GM23338 (cell line): ENCODE measurements around the gene POU3F1. TPM values are rescaled to one million over a fixed set of nuclear protein-coding genes. Genes with fewer than 3 reads are reported as not detected.

Experiments used
- ATAC-seq: fragments of 200-7000 bp; cut with Tn5 transposase; 3 replicates; pipeline ENCODE4 v1.9.1; 2020
- DNase-seq: peaks from one replicate; pipeline ENCODE4 v3.0.0-alpha.2; 2015; ENCODE audit warnings: low spot score
- H2AFZ ChIP-seq: fragments of 200-600 bp; sonication (generic); 2 replicates; pipeline ENCODE4 v1.8.0; 2016; ENCODE audit warnings: antibody characterized with exemption, mild to moderate bottlenecking, moderate library complexity
- H3F3A ChIP-seq: fragments of 200-600 bp; sonication (generic); replicated peaks from 2 replicates; pipeline ENCODE4 v1.8.0; 2017; ENCODE audit warnings: antibody characterized with exemption, mixed run types, low read depth
- H3K27ac ChIP-seq: fragments of 200-600 bp; sonication (generic); 2 replicates; pipeline ENCODE4 v1.6.1; 2016; ENCODE audit warnings: low read depth
- H3K27me3 ChIP-seq: fragments of 200-600 bp; sonication (generic); 2 replicates; pipeline ENCODE4 v1.8.0; 2016; ENCODE audit warnings: mild to moderate bottlenecking, mixed run types, moderate library complexity; ENCODE audit not compliant: insufficient read depth
- H3K36me3 ChIP-seq: fragments of 200-600 bp; sonication (generic); 2 replicates; pipeline ENCODE4 v1.8.0; 2016; ENCODE audit warnings: mild to moderate bottlenecking; ENCODE audit not compliant: insufficient read depth
- H3K4me1 ChIP-seq: fragments of 200-600 bp; sonication (generic); 2 replicates; pipeline ENCODE4 v1.8.0; 2016; ENCODE audit warnings: mild to moderate bottlenecking, moderate library complexity; ENCODE audit not compliant: insufficient read depth
- H3K4me2 ChIP-seq: fragments of 200-600 bp; sonication (generic); 2 replicates; pipeline ENCODE4 v1.7.1; 2017; ENCODE audit warnings: mixed run types
- H3K4me3 ChIP-seq: fragments of 200-600 bp; sonication (generic); 2 replicates; pipeline ENCODE4 v1.6.1; 2016; ENCODE audit warnings: mixed run types
- H3K79me2 ChIP-seq: fragments of 200-600 bp; sonication (generic); replicated peaks from 2 replicates; pipeline ENCODE4 v1.8.0; 2017; ENCODE audit warnings: mild to moderate bottlenecking; ENCODE audit not compliant: insufficient read depth
- H3K9me2 ChIP-seq: fragments of 200-600 bp; sonication (generic); 2 replicates; pipeline ENCODE4 v1.8.0; 2017; ENCODE audit not compliant: insufficient read depth
- H4K20me1 ChIP-seq: fragments of 200-600 bp; sonication (generic); replicated peaks from 2 replicates; pipeline ENCODE4 v1.8.0; 2017; ENCODE audit warnings: mild to moderate bottlenecking; ENCODE audit not compliant: insufficient read depth
- H3K27ac Mint-ChIP-seq: 2 replicates; pipeline ENCODE4 v1.8.0; 2020; ENCODE audit warnings: inconsistent platforms, mild to moderate bottlenecking, moderate library complexity, mixed read lengths
- H3K27me3 Mint-ChIP-seq: 3 replicates; pipeline ENCODE4 v1.8.0; 2022; ENCODE audit warnings: low read depth, mild to moderate bottlenecking, moderate library complexity, mixed read lengths, inconsistent platforms; ENCODE audit not compliant: insufficient read depth, poor library complexity
- H3K36me3 Mint-ChIP-seq: 3 replicates; pipeline ENCODE4 v1.8.0; 2021; ENCODE audit warnings: low read depth, mild to moderate bottlenecking, inconsistent platforms, moderate library complexity, mixed read lengths
- H3K4me1 Mint-ChIP-seq: 3 replicates; pipeline ENCODE4 v1.8.0; 2020; ENCODE audit warnings: mild to moderate bottlenecking, inconsistent platforms, mixed read lengths
- H3K4me3 Mint-ChIP-seq: 3 replicates; pipeline ENCODE4 v1.8.0; 2021; ENCODE audit warnings: moderate library complexity, mild to moderate bottlenecking, inconsistent platforms, mixed read lengths
- H3K9me3 Mint-ChIP-seq: 3 replicates; pipeline ENCODE4 v1.8.0; 2020; ENCODE audit warnings: moderate library complexity, mild to moderate bottlenecking, inconsistent platforms, mixed read lengths
- CREB1 ChIP-seq: fragments of 250-450 bp; sonication (Bioruptor Pico); IDR thresholded peaks from 2 replicates; pipeline ENCODE4 v1.5.0; 2020; ENCODE audit warnings: low read depth, mild to moderate bottlenecking, moderate library complexity
- EZH2 ChIP-seq: fragments of 200-600 bp; sonication (generic); IDR thresholded peaks from one replicate; pipeline ENCODE4 v1.8.0; 2017; ENCODE audit warnings: antibody characterized with exemption, mild to moderate bottlenecking, low read depth; ENCODE audit not compliant: unreplicated experiment
- EZH2phosphoT487 ChIP-seq: fragments of 200-600 bp; sonication (generic); IDR thresholded peaks from one replicate; pipeline ENCODE4 v1.8.1; 2018; ENCODE audit warnings: antibody characterized with exemption; ENCODE audit not compliant: unreplicated experiment
- JUNB ChIP-seq: IDR thresholded peaks from one replicate; pipeline ENCODE4 v1.6.1; 2016; ENCODE audit warnings: antibody characterized with exemption; ENCODE audit not compliant: unreplicated experiment
- NANOG ChIP-seq: IDR thresholded peaks from 2 replicates; pipeline ENCODE4 v1.6.1; 2016; ENCODE audit warnings: antibody characterized with exemption, borderline replicate concordance
- POLR2AphosphoS5 ChIP-seq: IDR thresholded peaks from 2 replicates; pipeline ENCODE4 v1.6.1; 2016; ENCODE audit warnings: antibody characterized with exemption, low read depth
- REST ChIP-seq: IDR thresholded peaks from one replicate; pipeline ENCODE4 v1.6.1; 2018; ENCODE audit warnings: antibody characterized with exemption; ENCODE audit not compliant: unreplicated experiment
- STAT1 ChIP-seq: IDR thresholded peaks from one replicate; pipeline ENCODE4 v1.6.1; 2016; ENCODE audit warnings: antibody characterized with exemption; ENCODE audit not compliant: unreplicated experiment
- ZNF114 ChIP-seq: fragments of 250-450 bp; sonication (Bioruptor Pico); IDR thresholded peaks from 2 replicates; pipeline ENCODE4 v1.5.0; 2020; ENCODE audit warnings: mild to moderate bottlenecking, moderate library complexity
- ZNF331 ChIP-seq: fragments of 250-450 bp; sonication (Bioruptor Pico); IDR thresholded peaks from 2 replicates; pipeline ENCODE4 v1.5.0; 2020; ENCODE audit warnings: low read depth, mild to moderate bottlenecking, moderate library complexity
- polyA plus RNA-seq: library from polyadenylated mRNA; unstranded; fragments of >200 nt; fragmentation: Nextera tagmentation; extraction: Ambion mirVana; gene quantifications from 2 replicates; pipeline ENCODE4 v1.2.1, GENCODE V29; 2016
- total RNA-seq: library from RNA; depleted of rRNA; stranded (reverse); fragments of >200 nt; shearing (Covaris generic); gene quantifications from 2 replicates; pipeline ENCODE4 v1.2.3, GENCODE V29; 2014
- TF ChIP-seq, protein P1 (sequence below), 2 experiments: fragments of 200-600 bp in 1 of 2; sonication (generic) in 1 of 2; conservative IDR thresholded peaks; 2 replicates each; pipeline versions ENCODE4 v1.5.1 to v1.6.1; 2016 to 2017; ENCODE audit warnings: antibody characterized with exemption in 2 of 2, low read depth in 2 of 2, mild to moderate bottlenecking in 2 of 2, moderate library complexity in 1 of 2
- TF ChIP-seq, protein P2 (sequence below): fragments of 250-450 bp; sonication (Bioruptor Pico); IDR thresholded peaks from 2 replicates; pipeline ENCODE4 v1.5.0; 2020; ENCODE audit warnings: mild to moderate bottlenecking, moderate library complexity
- TF ChIP-seq, protein P3 (sequence below): IDR thresholded peaks from 2 replicates; pipeline ENCODE4 v1.6.1; 2016; ENCODE audit warnings: antibody characterized with exemption

POU3F1 gene
- total and polyA plus RNA-seq, 2 experiments from 2014 or later: 3.6 to 11.5 TPM

DNA sequence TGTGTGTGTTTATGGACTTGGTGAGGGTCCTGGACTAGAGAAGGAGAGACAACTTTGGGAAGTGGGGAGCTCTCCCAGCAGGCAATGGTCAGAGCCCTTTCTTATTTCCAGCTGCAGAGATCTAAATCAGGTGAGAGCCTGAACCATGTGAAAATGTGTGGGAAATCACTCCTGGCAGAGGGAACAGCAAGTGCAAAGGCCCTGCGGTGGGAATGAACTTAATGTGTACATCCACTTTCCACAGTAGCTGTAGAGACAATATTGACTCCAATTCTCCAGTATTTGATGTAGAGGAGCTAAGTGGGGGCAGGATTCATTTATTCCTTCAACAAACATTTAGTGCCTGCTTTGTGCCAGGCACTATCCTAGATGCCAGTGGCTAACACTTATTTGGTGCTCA lies 14.7 kb upstream of the POU3F1 start (continued):
- no peak for TF ChIP-seq REST
- TF ChIP-seq NANOG: no peak
- TF ChIP-seq, protein P1, sequence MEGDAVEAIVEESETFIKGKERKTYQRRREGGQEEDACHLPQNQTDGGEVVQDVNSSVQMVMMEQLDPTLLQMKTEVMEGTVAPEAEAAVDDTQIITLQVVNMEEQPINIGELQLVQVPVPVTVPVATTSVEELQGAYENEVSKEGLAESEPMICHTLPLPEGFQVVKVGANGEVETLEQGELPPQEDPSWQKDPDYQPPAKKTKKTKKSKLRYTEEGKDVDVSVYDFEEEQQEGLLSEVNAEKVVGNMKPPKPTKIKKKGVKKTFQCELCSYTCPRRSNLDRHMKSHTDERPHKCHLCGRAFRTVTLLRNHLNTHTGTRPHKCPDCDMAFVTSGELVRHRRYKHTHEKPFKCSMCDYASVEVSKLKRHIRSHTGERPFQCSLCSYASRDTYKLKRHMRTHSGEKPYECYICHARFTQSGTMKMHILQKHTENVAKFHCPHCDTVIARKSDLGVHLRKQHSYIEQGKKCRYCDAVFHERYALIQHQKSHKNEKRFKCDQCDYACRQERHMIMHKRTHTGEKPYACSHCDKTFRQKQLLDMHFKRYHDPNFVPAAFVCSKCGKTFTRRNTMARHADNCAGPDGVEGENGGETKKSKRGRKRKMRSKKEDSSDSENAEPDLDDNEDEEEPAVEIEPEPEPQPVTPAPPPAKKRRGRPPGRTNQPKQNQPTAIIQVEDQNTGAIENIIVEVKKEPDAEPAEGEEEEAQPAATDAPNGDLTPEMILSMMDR (conservative IDR thresholded peaks at IDR 0.05; ENCODE audit: low read depth in 2 of 2): no peak
- TF ChIP-seq ZNF114: no peak
- no peak for TF ChIP-seq ZNF331 (CRISPR knock-in tag)
- no peak for TF ChIP-seq EZH2phosphoT487
- TF ChIP-seq STAT1: no peak
- no peak for TF ChIP-seq POLR2AphosphoS5
- TF ChIP-seq CREB1 (CRISPR knock-in tag): no peak

DNA sequence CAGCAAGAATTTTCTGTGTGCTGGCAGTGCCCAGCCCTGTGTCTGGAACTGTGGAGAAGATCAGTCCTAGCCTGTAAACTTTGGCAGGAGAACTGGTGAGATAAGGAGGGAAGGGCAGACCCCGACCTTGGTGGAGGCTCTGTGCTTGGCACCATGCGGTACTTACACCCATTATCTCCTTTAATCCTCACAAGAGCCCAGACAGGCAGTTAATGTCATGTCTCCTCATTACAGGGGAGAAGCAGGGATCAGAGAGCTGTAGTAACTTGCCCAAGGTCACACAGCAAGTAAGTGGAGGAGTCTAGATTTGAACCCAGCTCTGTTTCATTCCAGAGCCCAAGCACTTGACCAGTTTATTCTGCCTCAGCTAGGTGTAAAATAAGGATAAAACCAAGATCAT lies 13.9 kb upstream of the POU3F1 start:
- Mint-ChIP-seq H3K4me1 (peaks cover 37% of the 10 kb centered on the region), H3K27ac (no peak overlapping the region), H3K27me3 (peaks cover 13% of the 10 kb centered on the region), H3K4me3 (no peak overlapping the region), H3K9me3 (peaks cover 4% of the 10 kb centered on the region; the same call in 1 of the 3 replicates), H3K36me3 (peaks cover 4% of the 10 kb centered on the region; the same call in 1 of the 3 replicates)
- Histone ChIP-seq H3K4me2 (no peak overlapping the region), H3K79me2 (no peaks in the 10 kb centered on the region), H3K4me3 (no peak overlapping the region), H3K27me3 (no peaks in the 10 kb centered on the region), H3K36me3 (no peaks in the 10 kb centered on the region), H2AFZ (no peak overlapping the region), H4K20me1 (no peaks in the 10 kb centered on the region), H3K4me1 (peaks cover 10% of the 10 kb centered on the region; the same call in 1 of the 2 replicates), H3K9me2 (no peaks in the 10 kb centered on the region), H3K27ac (no peak overlapping the region), H3F3A (no peaks in the 10 kb centered on the region)
- ATAC-seq (no peak), DNase-seq (no peak)
- no peak for TF ChIP-seq ZNF114
- TF ChIP-seq, protein P2, sequence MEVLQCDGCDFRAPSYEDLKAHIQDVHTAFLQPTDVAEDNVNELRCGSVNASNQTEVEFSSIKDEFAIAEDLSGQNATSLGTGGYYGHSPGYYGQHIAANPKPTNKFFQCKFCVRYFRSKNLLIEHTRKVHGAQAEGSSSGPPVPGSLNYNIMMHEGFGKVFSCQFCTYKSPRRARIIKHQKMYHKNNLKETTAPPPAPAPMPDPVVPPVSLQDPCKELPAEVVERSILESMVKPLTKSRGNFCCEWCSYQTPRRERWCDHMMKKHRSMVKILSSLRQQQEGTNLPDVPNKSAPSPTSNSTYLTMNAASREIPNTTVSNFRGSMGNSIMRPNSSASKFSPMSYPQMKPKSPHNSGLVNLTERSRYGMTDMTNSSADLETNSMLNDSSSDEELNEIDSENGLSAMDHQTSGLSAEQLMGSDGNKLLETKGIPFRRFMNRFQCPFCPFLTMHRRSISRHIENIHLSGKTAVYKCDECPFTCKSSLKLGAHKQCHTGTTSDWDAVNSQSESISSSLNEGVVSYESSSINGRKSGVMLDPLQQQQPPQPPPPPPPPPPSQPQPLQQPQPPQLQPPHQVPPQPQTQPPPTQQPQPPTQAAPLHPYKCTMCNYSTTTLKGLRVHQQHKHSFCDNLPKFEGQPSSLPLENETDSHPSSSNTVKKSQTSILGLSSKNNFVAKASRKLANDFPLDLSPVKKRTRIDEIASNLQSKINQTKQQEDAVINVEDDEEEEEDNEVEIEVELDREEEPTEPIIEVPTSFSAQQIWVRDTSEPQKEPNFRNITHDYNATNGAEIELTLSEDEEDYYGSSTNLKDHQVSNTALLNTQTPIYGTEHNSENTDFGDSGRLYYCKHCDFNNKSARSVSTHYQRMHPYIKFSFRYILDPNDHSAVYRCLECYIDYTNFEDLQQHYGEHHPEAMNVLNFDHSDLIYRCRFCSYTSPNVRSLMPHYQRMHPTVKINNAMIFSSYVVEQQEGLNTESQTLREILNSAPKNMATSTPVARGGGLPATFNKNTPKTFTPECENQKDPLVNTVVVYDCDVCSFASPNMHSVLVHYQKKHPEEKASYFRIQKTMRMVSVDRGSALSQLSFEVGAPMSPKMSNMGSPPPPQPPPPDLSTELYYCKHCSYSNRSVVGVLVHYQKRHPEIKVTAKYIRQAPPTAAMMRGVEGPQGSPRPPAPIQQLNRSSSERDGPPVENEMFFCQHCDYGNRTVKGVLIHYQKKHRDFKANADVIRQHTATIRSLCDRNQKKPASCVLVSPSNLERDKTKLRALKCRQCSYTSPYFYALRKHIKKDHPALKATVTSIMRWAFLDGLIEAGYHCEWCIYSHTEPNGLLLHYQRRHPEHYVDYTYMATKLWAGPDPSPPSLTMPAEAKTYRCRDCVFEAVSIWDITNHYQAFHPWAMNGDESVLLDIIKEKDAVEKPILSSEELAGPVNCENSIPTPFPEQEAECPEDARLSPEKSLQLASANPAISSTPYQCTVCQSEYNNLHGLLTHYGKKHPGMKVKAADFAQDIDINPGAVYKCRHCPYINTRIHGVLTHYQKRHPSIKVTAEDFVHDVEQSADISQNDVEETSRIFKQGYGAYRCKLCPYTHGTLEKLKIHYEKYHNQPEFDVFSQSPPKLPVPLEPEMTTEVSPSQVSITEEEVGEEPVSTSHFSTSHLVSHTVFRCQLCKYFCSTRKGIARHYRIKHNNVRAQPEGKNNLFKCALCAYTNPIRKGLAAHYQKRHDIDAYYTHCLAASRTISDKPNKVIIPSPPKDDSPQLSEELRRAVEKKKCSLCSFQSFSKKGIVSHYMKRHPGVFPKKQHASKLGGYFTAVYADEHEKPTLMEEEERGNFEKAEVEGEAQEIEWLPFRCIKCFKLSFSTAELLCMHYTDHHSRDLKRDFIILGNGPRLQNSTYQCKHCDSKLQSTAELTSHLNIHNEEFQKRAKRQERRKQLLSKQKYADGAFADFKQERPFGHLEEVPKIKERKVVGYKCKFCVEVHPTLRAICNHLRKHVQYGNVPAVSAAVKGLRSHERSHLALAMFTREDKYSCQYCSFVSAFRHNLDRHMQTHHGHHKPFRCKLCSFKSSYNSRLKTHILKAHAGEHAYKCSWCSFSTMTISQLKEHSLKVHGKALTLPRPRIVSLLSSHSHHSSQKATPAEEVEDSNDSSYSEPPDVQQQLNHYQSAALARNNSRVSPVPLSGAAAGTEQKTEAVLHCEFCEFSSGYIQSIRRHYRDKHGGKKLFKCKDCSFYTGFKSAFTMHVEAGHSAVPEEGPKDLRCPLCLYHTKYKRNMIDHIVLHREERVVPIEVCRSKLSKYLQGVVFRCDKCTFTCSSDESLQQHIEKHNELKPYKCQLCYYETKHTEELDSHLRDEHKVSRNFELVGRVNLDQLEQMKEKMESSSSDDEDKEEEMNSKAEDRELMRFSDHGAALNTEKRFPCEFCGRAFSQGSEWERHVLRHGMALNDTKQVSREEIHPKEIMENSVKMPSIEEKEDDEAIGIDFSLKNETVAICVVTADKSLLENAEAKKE (CRISPR knock-in tag): no peak
- TF ChIP-seq, protein P3, sequence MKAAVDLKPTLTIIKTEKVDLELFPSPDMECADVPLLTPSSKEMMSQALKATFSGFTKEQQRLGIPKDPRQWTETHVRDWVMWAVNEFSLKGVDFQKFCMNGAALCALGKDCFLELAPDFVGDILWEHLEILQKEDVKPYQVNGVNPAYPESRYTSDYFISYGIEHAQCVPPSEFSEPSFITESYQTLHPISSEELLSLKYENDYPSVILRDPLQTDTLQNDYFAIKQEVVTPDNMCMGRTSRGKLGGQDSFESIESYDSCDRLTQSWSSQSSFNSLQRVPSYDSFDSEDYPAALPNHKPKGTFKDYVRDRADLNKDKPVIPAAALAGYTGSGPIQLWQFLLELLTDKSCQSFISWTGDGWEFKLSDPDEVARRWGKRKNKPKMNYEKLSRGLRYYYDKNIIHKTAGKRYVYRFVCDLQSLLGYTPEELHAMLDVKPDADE: no peak
- TF ChIP-seq EZH2: no peak
- no peak for TF ChIP-seq EZH2phosphoT487
- no peak for TF ChIP-seq JUNB
- no peak for TF ChIP-seq CREB1 (CRISPR knock-in tag)
